ENCODE results near the gene MARCHF10. TPM values are rescaled to one million over a fixed set of nuclear protein-coding genes. Genes with fewer than 3 reads are reported as not detected.

Gene MARCHF10
- polyA plus RNA-seq, 1 donor from 2014 or later = 0.27 TPM

- no peak overlapping the region for H2AFZ ChIP-seq (ENCODE audit: low read depth, low read length)
- no peak overlapping the region for H3K9ac ChIP-seq (ENCODE audit: low read length)
- TF ChIP-seq EZH2 (IDR thresholded peaks at IDR 0.05; ENCODE audit: borderline replicate concordance, insufficient read depth, low read length, poor library complexity, severe bottlenecking) = no peak
- TF ChIP-seq TAF1 (IDR thresholded peaks at IDR 0.05; ENCODE audit: low read depth) = no peak
- TF ChIP-seq MXI1 (conservative IDR thresholded peaks at IDR 0.05; ENCODE audit: poor library complexity, severe bottlenecking) = no peak
- no peak for TF ChIP-seq EP300 (conservative IDR thresholded peaks at IDR 0.05; ENCODE audit: poor library complexity, severe bottlenecking)
- TF ChIP-seq CTCF (IDR thresholded peaks at IDR 0.05; ENCODE audit: poor library complexity, severe bottlenecking) = no peak
- TF ChIP-seq POLR2AphosphoS5 (IDR thresholded peaks at IDR 0.05) = no peak
- no peak for TF ChIP-seq RAD21 (conservative IDR thresholded peaks at IDR 0.05)
- TF ChIP-seq SMC3 (conservative IDR thresholded peaks at IDR 0.05; ENCODE audit: poor library complexity) = no peak
- TF ChIP-seq REST (IDR thresholded peaks at IDR 0.05; ENCODE audit: borderline replicate concordance) = no peak
- H4K20me1 ChIP-seq (ENCODE audit: insufficient read depth) = no peaks in the 10 kb centered on the region
- H3K9me2 ChIP-seq (ENCODE audit: insufficient read depth, low read length) = no peaks in the 10 kb centered on the region
- H3F3A ChIP-seq (ENCODE audit: insufficient read depth, low read length, poor library complexity, severe bottlenecking) = no peaks in the 10 kb centered on the region
- no peak overlapping the region for H3K4me3 ChIP-seq (ENCODE audit: low read length)
- no peak overlapping the region for H3K27ac ChIP-seq (ENCODE audit: low read length)
- no peaks in the 10 kb centered on the region for H3K36me3 ChIP-seq (ENCODE audit: insufficient read depth, low read length)
- no peak overlapping the region for H3K4me2 ChIP-seq (ENCODE audit: low read length)
- H3K79me2 ChIP-seq (replicated peaks; ENCODE audit: insufficient read depth, low read length) = no peaks in the 10 kb centered on the region
- H3K27me3 ChIP-seq (ENCODE audit: insufficient read depth, low read depth, low read length) = no peaks in the 10 kb centered on the region
- H3K9me3 ChIP-seq (ENCODE audit: low read length) = no peaks in the 10 kb centered on the region
These were observed 142.5 kb downstream of the MARCHF10 start for GRCh38 chr17:62665599-62665998.

- Histone ChIP-seq H3K27me3 (ENCODE audit: insufficient read depth, low read depth, low read length) (no peaks in the 10 kb centered on the region), H3F3A (ENCODE audit: insufficient read depth, low read length, poor library complexity, severe bottlenecking) (no peaks in the 10 kb centered on the region), H3K4me3 (ENCODE audit: low read length) (no peak overlapping the region), H2AFZ (ENCODE audit: low read depth, low read length) (no peak overlapping the region), H3K36me3 (ENCODE audit: insufficient read depth, low read length) (no peaks in the 10 kb centered on the region), H3K27ac (ENCODE audit: low read length) (no peak overlapping the region), H3K9ac (ENCODE audit: low read length) (no peak overlapping the region), H3K79me2 (replicated peaks; ENCODE audit: insufficient read depth, low read length) (no peaks in the 10 kb centered on the region), H3K4me2 (ENCODE audit: low read length) (no peak overlapping the region), H3K9me3 (ENCODE audit: low read length) (no peaks in the 10 kb centered on the region), H3K9me2 (ENCODE audit: insufficient read depth, low read length) (no peaks in the 10 kb centered on the region), H4K20me1 (ENCODE audit: insufficient read depth) (no peaks in the 10 kb centered on the region)
- TF ChIP-seq SMC3 (conservative IDR thresholded peaks at IDR 0.05; ENCODE audit: poor library complexity) = no peak
- no peak for TF ChIP-seq EZH2 (IDR thresholded peaks at IDR 0.05; ENCODE audit: borderline replicate concordance, insufficient read depth, low read length, poor library complexity, severe bottlenecking)
- TF ChIP-seq RAD21 (conservative IDR thresholded peaks at IDR 0.05) = no peak
- TF ChIP-seq REST (IDR thresholded peaks at IDR 0.05; ENCODE audit: borderline replicate concordance) = no peak
- no peak for TF ChIP-seq CTCF (IDR thresholded peaks at IDR 0.05; ENCODE audit: poor library complexity, severe bottlenecking)
- TF ChIP-seq POLR2AphosphoS5 (IDR thresholded peaks at IDR 0.05) = no peak
- TF ChIP-seq MXI1 (conservative IDR thresholded peaks at IDR 0.05; ENCODE audit: poor library complexity, severe bottlenecking) = no peak
- no peak for TF ChIP-seq TAF1 (IDR thresholded peaks at IDR 0.05; ENCODE audit: low read depth)
- no peak for TF ChIP-seq EP300 (conservative IDR thresholded peaks at IDR 0.05; ENCODE audit: poor library complexity, severe bottlenecking)
These were observed 143.6 kb downstream of the MARCHF10 start for GRCh38 chr17:62664336-62665120.

Data from neural cell (in vitro differentiated cells).